Hematopoietic multipotent progenitor cell treated with erythropoietin and hydrocortisone succinate and interleukin-3 and kit ligand, for 6 days (in vitro differentiated cells): ENCODE results near the gene TENT4B.
"Not testable (repeated sequence)": the region's sequence is repeated elsewhere in the genome, so short reads cannot be mapped to it uniquely, and the experiment has no call there.

Experiments used
- DNase-seq: peaks from one replicate; pipeline ENCODE4 v3.0.0-alpha.2; 2015

TENT4B gene

DNA sequence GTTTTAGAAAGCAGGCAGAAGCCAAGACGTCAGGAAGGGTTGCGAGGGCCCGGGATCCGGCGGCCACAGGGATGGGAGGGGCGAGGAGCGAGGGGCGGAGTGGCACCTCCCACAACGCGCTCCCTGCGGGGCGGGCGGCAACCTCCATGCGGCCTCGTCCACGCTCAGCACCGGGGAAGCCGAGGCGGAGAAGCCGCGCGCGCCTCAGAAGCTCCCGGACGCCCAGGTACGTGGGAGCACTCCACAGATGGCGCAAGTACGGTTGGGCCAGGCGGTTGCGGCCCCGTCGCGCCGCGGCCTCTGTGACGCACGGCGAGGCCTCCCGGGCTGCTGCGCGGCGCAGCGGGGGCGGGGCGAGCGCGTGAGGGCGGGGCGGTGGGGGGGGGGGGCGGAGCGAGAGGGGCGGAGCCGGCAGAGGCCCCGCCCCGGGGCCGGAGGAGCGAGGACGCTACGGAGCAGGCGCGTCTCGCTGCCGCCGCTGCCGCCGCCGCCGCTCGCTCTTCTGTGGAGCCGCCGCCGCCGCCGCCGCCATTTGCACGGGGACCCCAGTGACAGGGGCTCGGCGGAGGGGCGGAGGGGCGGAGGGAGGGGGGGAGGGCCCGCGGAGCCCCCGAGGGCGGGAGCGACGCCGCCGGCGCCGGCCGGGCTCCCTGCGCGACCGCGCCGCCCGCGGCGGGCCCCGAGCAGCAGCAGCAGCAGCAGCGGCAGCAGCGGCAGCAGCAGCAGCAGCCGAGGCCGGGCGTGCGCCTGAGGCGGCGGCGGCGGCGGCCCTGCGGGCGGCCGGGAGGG lies at the start of gene TENT4B:
Gene TENT4B, plus strand, starts transcription at position 500 of the 789 bp plus-strand sequence. CDS start 316 bp downstream, outside the sequence.
- DNase-seq, result peak; percentile 90

DNA sequence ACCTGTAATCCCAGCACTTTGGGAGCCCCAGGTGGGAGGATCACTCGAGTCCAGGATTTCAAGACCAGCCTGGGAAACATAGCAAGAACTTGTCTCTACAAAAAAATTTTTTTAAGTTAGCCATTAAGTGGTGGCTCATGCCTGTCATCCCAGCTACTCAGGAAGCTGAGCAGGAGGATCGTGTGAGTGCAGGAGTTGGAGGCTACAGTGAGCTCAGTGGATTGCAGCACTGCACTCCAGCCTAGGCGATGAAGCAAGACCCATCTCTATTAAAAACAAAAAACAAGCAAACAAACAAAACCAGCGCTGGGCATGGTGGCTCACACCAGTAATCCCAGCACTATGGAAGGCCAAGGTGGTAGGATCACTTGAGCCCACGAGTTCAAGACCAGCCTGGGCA lies 49.3 kb upstream of the TENT4B start:
- no peak for DNase-seq

DNA sequence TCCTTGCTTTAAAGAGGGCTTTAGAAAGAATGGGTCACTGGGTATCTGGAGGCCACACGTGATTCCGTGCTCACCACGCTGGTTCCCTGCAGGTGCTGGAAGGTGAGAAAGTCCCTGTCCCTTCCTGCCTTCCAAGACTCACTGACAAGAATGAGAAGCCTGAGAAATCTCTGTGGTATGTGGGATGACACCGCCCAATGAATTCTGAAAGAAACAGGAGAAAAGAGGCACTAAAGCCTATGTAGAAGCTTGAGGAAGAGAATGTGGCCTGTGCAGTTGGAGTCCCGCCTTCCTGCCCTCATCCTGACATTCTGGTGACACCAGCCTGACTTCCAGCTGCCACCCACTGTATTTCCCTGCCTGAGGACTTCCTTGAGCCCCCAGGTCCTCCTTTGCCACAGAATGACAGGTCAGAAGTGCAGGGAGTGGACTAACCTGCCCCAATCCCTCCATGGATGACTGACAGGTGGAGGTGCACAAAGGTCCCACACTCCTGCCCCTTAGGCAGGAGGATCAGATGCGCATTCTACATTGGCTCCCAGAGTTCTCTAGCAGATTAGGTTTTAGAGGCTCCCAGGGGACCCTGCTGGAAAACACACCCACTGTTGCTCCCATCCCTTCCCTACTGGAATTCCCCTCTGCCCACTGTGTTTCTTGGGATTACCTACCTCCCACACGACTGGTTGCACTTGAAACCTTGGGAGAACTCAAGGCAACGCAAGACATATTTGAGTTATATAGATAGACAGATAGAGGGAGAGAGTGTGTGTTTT lies 38.6 kb upstream of the TENT4B start:
- DNase-seq, result no peak

DNA sequence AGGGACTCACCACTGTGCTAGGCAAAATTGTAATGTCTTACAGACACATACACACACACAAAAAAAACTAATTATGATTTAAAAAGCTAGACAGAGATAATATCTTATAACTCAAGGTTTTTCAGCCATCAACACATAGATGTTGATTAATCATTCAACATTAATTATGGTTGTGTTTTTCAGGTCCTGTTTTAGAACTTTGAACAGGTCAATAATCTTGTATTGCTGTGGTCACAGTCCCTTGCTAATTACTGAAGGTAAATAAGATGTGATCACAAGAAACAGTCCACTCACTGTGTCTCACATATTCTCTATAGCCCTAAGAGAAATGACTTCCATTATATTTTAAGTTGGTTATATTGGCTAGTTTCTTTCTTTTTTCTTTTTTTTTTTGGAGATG lies 32.4 kb upstream of the TENT4B start:
- DNase-seq, result no peak

DNA sequence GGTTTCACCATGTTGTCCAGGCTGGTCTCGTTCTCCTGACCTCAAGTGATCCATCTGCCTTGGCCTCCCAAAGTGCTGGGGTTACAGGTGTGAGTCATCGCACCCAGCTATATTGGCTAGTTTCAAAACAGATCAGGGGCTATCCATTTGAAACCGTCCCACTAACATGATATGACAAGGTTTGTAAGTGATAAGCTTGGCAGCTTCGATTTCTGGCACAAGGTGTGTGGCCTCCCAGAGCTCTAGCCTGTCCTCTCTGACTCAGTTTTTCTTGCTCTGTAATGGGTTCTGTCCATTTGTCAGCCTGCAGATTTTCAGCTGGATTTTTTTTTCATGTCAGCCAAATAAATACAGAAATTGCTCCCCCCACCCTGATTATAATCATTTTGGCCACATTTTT lies 31.8 kb upstream of the TENT4B start:
- DNase-seq, result no peak

DNA sequence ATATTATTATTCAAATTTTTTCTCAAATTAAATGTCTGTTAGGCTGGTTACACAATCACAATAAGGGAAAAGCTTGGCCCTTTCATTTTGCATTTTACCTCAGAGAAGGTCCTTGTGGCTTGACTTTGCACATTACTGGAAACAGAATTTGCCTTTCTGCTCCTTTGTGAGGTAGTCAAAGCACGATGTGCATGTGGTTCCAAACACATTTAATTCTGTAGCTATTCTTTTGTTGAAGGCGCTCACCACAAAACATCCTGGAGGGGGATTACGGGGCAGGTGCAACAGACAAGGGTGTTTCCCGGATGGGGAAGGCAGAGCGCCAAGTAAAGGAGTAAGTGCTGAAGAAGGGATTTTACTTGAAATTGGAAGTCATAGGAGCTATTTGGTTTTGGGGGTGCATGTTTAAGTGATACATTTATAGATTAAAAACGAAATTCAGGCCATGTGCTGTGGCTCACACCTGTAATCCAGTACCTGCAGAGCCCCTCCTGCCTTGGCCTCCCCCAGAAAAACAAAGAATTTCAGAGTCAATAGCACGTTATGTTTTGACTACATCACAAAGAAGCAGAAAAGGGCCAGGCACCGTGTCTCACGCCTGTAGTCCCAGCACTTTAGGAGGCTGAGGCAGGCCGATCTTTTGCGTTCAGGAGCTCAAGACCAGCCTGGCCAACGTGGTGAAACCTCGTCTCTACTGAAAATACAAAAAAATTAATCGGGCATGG lies 31.2 kb upstream of the TENT4B start:
- no peak for DNase-seq

DNA sequence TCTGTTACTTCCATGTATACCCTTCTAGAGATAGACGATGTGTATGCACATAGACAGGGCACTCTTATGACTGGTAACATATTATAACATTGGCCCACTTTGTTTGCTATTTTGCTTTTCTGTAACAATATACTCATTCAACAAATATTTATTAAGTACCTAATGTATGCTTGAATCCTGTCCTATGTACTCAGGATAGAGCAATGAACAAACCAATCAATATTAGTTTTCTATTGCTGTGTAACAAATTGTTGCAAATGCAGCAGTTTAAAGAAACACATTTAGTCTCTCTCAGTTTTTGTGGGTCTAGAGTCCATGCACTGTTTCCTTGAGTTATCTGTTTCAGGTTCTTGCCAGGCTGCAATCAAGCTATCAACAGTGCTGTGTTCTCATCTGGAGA lies 29.7 kb upstream of the TENT4B start:
- DNase-seq, result no peak

DNA sequence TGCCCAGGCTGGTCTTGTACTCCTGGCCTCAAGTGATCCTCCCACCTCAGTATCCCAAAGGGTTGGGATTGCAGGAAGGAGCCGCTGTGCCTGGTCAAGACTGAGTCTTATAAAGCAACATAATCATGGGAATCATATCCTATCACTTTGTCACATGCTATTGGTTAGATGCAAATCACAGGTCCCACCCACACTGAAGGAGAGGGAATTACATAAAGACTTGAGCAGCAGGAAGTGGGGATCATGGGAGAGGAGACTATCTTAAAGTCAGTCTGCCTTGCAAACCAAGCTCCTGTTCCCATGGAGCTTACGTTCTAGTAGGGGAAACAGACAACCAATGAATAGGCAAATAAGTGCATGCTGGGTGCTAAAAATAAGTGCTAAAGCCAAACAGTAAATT lies 28.3 kb upstream of the TENT4B start:
- no peak for DNase-seq

DNA sequence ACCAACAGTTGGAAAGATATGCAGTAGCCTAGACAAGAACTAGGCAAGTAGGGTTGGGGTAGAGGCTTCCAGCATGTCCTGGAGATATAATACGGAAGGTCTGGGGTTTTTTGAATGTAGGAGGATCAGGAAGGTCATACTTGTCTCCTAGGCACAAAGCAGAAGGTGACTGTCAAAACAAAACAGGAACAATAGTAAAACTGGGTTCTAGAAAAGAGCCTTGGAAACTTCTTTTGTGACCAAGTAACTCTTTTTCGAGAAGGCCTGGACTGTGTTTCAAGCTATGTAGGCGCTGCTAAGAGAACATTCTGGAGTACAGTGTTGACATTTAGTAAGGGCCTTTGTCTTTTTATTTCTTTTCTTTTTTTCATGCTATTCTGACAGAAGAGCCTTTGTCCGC lies 26.9 kb upstream of the TENT4B start:
- no peak for DNase-seq

DNA sequence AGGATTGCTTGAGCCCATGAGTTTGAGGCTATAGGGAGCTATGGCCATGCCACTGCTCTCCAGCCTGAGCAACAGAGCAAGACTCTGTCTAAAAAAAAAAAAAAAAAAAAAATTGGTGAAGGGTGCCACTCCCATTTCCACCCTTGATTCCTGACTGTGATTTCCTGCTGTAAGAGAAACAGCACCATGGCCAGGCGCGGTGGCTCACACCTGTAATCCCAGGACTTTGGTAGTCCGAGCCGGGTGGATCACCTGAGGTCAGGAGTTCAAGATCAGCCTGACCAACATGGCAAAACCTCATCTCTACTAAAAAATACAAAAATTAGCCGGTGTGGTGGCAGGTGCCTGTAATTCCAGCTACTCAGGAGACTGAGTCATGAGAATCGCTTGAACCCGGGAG lies 20.5 kb upstream of the TENT4B start:
- not testable (repeated sequence) for DNase-seq

DNA sequence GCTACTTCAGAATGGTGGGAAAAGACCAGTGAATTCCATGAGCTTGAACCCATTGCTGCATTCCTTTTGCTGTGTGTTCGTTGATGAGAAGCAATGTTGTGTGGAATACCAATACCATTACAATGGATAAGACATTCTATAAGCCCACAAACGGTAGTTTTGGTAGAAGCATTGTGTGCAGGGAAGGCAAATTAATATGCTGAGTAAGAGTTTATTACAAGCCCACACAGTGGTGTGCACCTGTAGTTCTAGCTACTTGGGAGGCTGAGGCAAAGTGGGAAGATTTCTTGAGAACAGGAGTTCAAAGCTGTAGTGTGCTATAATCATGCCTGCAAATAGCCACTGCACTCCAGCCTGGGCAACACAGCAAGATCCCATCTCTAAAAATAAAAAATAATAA lies 19.9 kb upstream of the TENT4B start:
- no peak for DNase-seq

DNA sequence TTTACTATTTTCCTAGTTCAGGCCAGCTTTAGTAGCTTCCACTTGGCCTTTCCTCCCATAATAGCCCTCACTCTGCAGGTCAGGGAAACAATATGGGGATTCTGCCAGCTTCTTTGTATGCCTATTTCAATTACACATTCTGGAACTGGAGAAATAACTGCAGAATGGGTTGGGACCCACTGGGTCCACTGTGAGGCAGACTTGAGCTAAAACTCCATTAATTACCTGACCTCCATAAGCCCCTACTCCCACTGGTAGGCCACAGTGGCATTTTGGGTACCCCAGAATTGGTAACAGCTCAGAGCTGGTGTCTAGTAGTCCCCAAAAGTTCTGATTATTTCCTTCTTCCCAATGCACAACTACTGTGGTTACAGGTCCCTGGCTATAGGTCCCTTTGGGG lies 16.7 kb upstream of the TENT4B start:
- no peak for DNase-seq

DNA sequence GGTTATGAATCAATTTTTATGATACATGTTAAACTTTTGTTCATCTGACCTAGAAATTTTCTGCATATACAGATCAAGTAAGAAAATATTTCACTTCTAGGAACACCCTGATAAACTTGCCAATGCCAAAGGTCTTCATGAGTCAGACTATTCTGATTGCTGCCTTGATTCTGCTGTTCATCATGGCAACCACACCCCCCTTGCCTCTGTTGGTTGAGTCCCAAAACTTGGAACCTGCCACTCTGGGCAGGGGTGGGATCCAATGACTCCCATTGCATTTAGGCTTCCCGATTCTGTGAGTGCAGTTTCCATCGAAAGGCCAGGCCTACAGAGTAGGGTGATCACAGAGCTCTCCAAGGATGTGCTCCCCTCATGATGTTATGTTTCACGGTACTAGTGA lies 15.8 kb upstream of the TENT4B start:
- no peak for DNase-seq

DNA sequence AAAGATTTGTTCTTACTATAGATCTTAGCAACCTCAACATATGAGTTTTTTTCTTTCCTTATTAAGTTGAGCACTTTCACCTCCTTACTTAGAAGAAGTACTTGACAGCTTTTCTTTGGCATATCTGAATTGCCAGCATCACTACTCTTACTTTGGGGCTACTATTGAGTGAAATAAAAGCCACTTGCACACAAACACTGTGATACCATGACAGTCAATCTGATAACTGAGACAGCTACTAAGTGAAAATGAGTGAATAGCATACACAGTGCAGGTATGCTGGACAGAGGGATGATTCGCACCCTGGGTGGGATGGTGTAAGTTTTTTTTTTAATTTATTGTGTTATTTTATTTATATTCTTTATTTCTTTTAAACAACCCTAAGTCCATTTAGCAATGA lies 13.5 kb upstream of the TENT4B start:
- no peak for DNase-seq

DNA sequence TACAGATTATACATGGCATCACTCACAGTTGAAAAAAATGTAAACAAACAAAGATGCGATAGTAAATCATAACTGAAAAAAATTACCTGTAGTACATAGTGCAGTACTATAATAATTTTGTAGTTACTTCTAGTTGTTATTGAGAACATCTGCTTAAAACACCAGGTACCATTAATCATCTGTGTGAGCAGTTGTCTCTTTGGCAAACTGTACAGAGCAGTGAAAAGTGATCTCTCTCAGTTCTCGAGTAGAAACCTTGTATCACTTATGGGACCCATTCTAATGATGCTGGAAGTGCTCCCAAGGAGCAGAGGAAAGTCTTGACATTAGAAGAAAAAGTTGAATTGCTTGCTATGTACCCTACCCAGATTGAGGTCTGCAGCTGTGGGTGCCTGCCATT lies 8.9 kb upstream of the TENT4B start:
- no peak for DNase-seq

DNA sequence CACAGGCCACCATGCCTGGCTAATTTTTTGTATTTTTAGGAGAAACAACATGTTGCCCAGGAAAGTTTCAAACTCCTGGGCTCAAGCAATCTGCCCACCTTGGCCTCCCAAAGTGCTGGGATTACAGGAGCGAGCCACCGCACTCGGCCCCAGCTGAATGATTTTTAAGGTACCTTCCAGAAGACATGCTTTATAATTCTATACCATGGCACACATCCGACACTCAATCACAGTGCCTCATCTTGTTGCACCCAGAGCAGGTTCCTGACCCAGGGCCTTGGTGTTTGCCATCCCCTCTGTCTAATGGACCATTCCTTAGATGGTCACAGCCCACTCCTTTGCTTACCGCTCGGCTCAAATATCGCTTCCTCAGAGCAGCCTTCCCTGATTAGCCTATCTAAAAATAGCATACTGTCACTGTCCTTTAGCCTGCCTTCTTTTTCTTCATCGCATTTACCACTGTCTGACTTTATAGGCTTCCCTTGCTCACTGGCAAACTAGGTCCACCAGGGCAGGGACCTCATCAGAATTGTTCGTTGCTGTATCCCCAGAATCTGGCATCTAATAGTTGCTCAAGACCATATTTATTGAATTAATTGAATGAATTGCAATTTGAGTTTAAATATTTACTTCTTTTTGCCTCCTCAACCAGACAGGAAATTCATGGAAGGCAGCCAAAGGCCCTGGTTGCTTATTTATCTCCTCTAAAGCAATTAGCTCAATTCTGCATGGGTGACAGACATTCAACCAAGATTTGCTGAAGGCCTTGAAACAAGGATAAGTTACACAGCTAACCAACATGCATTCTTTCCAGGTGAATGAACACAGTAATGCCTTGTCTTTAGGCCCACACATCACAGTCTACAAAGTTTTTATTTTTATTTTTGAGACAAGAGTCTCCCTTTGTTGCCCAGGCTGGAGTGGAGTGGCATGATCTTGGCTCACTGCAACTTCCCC lies 6.3 kb upstream of the TENT4B start:
- DNase-seq, result no peak

DNA sequence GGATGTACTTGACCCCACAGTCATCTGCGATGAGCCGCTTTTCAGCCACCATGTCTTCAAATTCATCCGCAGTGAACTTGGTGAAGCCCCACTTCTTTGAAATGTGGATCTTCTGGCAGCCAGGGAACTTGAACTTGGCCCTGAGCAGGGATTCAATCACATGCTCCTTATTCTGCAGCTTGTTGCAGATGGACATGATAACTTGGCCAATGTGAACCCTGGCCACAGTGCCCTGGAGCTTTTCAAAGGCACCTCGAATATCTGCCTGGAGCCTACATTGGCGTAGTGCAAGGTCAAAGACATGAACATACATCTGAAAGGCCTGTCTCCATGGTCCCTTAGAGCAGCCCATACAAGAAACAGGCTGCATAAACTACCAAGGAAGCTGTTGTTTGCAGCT lies 1.8 kb upstream of the TENT4B start:
- no peak for DNase-seq

DNA sequence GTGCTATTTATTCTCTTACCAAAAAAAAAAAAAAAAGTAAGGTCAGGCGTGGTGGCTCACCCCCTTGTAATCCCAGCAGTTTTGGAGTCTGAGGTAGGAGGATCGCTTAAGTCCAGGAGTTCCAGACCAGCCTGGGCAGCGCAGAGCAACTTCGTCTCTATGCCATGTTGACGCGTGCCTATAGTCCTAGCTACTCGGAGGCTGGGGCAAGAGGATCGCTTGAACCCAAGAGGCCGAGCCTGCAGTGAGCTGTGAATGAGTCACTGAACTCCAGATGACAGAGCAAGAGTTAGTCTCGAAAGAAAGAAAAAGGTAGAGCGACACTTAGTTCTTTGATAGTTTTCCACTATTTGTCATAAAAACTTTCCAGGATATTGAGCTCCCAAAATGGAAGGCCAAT lies 1.4 kb upstream of the TENT4B start:
- DNase-seq, result no peak

DNA sequence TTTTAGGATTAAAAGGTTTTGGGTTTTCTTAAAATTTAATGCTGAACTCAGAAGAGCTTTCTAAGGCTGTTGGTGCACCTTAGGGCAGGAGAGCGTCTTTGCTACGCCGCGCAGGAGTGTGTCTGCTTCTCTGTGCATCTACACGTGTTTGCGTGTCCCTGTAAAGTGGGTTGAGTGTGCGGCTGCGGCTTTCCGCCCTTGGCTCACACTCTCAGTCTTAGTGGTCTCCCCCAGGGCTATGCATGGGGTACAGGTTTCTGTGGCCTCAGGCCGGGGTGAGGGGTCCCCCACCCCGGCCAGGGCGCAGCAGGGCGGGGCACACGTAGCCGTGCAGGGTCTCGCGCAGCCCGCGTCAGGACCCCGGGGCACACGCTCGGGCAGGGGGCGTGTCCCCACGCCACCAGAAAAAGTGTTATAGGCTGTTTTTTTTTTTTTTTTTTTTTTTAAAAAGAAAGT lies 727 bp upstream of the TENT4B start:
- DNase-seq, result peak; percentile 65

DNA sequence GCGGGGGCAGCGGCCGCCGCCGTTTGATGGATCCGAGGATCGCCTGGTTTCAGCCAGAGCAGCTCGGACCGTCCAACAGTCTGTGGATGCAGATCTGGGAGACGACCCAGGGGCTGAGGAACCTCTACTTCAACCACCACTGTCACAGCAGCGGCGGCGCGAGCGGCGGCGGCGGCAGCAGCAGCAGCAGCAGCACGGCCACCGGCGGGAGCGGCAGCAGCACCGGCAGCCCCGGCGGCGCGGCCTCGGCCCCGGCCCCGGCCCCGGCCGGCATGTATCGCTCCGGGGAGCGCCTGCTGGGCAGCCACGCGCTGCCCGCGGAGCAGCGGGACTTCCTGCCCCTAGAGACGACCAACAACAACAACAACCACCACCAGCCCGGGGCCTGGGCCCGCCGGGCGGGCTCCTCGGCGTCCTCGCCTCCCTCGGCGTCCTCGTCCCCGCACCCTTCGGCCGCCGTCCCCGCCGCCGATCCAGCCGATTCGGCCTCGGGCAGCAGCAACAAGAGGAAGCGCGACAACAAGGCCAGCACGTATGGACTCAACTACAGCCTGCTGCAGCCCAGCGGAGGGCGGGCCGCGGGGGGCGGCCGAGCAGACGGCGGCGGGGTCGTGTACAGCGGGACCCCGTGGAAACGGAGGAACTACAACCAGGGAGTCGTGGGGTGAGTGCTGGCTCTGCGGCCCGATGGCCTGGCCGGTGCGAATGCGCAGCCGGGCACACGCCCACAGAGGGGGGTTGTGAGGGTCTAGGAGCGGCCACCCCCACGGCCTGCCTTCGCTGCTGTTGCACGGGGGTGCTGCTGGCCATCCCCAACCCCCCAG lies 702 bp downstream of the TENT4B start:
- peak; percentile 46 for DNase-seq

DNA sequence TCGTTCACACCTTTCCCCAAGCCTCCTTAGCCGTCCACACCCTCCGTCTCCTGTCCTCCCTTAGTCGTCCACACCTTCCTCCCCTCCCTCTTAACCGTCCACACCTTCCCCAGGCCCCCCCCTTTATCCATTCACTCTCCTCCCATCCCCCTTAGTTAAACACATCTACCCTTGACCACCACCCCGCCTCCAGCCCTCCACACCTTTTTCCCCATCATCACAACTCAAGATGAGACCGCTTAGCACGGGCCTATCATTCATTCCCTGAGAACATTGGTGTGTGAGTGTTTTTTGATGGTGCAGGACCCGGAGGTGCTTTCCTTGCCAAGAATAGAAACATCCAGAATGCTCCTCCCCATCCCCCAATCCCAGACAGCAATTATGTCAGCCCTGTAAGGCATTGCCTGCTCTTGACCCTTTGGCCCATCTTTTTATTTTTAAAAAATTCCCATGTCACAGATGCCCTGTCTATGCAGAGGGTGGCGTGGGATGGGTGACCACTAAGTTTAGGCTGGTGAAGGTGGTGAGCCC lies 1.4 kb downstream of the TENT4B start:
- no peak for DNase-seq
